PC-9 (cell line): Measurements from ENCODE around the gene SIPA1L2. TPM values are rescaled to one million over a fixed set of nuclear protein-coding genes. Genes with fewer than 3 reads are reported as not detected.

Experiments
- BruUV-seq: library from RNA; stranded (reverse); fragments of 400-500 nt; replicated peaks from 2 replicates; lab custom pipeline; 2021; lab: Mats Ljungman, UMichigan
- CTCF ChIA-PET: fragments of 300-600 bp; sonication (Branson Sonifier 250); formaldehyde crosslinking; loops from one replicate; lab custom pipeline; 2022; ENCODE audit warnings: antibody characterized with exemption; lab: Charles Lee
- POLR2A ChIA-PET: fragments of 300-600 bp; sonication (Branson Sonifier 250); formaldehyde crosslinking; loops from one replicate; lab custom pipeline; 2022; ENCODE audit warnings: antibody characterized with exemption; ENCODE audit not compliant: unreplicated experiment; lab: Charles Lee
- DNase-seq, 2 experiments: peaks; one replicate each; pipeline versions ENCODE4 v3.0.0 to v3.0.0-alpha.2; 2015 to 2022; ENCODE audit warnings: mixed read lengths in 1 of 2
- H2AFZ ChIP-seq: fragments of 200-600 bp; sonication (generic); 2 replicates; pipeline ENCODE4 v1.8.1; 2017; ENCODE audit warnings: antibody characterized with exemption
- H3F3A ChIP-seq: fragments of 200-600 bp; sonication (generic); 2 replicates; pipeline ENCODE4 v1.8.1; 2017; ENCODE audit warnings: antibody characterized with exemption, mild to moderate bottlenecking, low read depth; ENCODE audit not compliant: insufficient read depth
- H3K27ac ChIP-seq: fragments of 200-600 bp; sonication (generic); 2 replicates; pipeline ENCODE4 v1.6.1; 2016; ENCODE audit warnings: mixed run types
- H3K27me3 ChIP-seq: fragments of 200-600 bp; sonication (generic); 2 replicates; pipeline ENCODE4 v1.6.1; 2016; ENCODE audit warnings: low read depth, mixed run types; ENCODE audit not compliant: insufficient read depth
- H3K36me3 ChIP-seq: fragments of 200-600 bp; sonication (generic); 2 replicates; pipeline ENCODE4 v1.6.1; 2016; ENCODE audit warnings: low read depth, mixed run types
- H3K4me1 ChIP-seq: fragments of 200-600 bp; sonication (generic); replicated peaks from 2 replicates; pipeline ENCODE4 v1.6.1; 2016; ENCODE audit warnings: mixed run types; ENCODE audit not compliant: insufficient read depth
- H3K4me2 ChIP-seq: fragments of 200-600 bp; sonication (generic); 2 replicates; pipeline ENCODE4 v1.6.1; 2017; ENCODE audit warnings: mixed run types
- H3K4me3 ChIP-seq: fragments of 200-600 bp; sonication (generic); 2 replicates; pipeline ENCODE4 v1.6.1; 2016; ENCODE audit warnings: mixed run types
- H3K79me2 ChIP-seq: fragments of 200-600 bp; sonication (generic); 2 replicates; pipeline ENCODE4 v1.6.1; 2017; ENCODE audit warnings: low read depth, mixed run types
- H3K9me2 ChIP-seq: fragments of 200-600 bp; sonication (generic); 2 replicates; pipeline ENCODE4 v1.8.1; 2017; ENCODE audit warnings: mild to moderate bottlenecking; ENCODE audit not compliant: insufficient read depth
- H3K9me3 ChIP-seq: fragments of 200-600 bp; sonication (generic); 2 replicates; pipeline ENCODE4 v1.8.1; 2016; ENCODE audit warnings: low read depth; ENCODE audit not compliant: insufficient read depth
- H4K20me1 ChIP-seq: fragments of 200-600 bp; sonication (generic); 2 replicates; pipeline ENCODE4 v1.8.1; 2017; ENCODE audit not compliant: insufficient read depth
- CTCF ChIP-seq: fragments of 200-600 bp; sonication (generic); conservative IDR thresholded peaks from 2 replicates; pipeline ENCODE4 v1.6.1; 2017; ENCODE audit warnings: mixed run types, antibody characterized with exemption, mild to moderate bottlenecking, moderate library complexity
- EZH2 ChIP-seq: fragments of 200-600 bp; sonication (generic); IDR thresholded peaks from 2 replicates; pipeline ENCODE4 v1.8.0; 2017; ENCODE audit warnings: antibody characterized with exemption, low read depth
- intact Hi-C: fragments of 100-400 bp; cut with micrococcal nuclease; formaldehyde crosslinking; loops from one replicate; pipeline ENCODE4 v1.10.0; 2022; ENCODE audit not compliant: unreplicated experiment
- total RNA-seq: library from RNA; stranded (reverse); gene quantifications from 2 replicates; pipeline ENCODE4 v1.2.3, GENCODE V29; 2021

Gene SIPA1L2
- total RNA-seq, 1 experiment from 2014 or later: not detected

GRCh38 chr1:232587141-232588008 lies 42.6 kb downstream of the SIPA1L2 start:
- Histone ChIP-seq H3K9me3 (peaks cover 2% of the 10 kb centered on the region; the same call in 1 of the 2 replicates), H2AFZ (no peak overlapping the region), H3K36me3 (no peaks in the 10 kb centered on the region), H3K4me3 (no peak overlapping the region), H3K4me2 (no peak overlapping the region), H3F3A (no peaks in the 10 kb centered on the region), H3K27ac (no peak overlapping the region), H4K20me1 (no peaks in the 10 kb centered on the region), H3K79me2 (no peaks in the 10 kb centered on the region), H3K4me1 (no peaks in the 10 kb centered on the region), H3K27me3 (no peaks in the 10 kb centered on the region), H3K9me2 (no peaks in the 10 kb centered on the region)
- TF ChIP-seq CTCF: no peak
- TF ChIP-seq EZH2: no peak
- intact Hi-C loops: no loop called here
- no peak for DNase-seq
- ChIA-PET POLR2A (no interaction called here), CTCF (no interaction called here)
- no TSS peak for BruUV-seq

- H3K9me2 ChIP-seq: no peaks in the 10 kb centered on the region
- H3K4me1 ChIP-seq: no peaks in the 10 kb centered on the region
- no peak overlapping the region for H3K4me3 ChIP-seq
- H3K9me3 ChIP-seq: peaks cover 2% of the 10 kb centered on the region; the same call in 1 of the 2 replicates
- H3K27me3 ChIP-seq: no peaks in the 10 kb centered on the region
- BruUV-seq: no TSS peak
- CTCF ChIA-PET: no interaction called here
- H4K20me1 ChIP-seq: no peaks in the 10 kb centered on the region
- intact Hi-C loops: no loop called here
- POLR2A ChIA-PET: no interaction called here
- DNase-seq: no peak
- no peaks in the 10 kb centered on the region for H3K36me3 ChIP-seq
- H3K27ac ChIP-seq: no peak overlapping the region
- no peak for TF ChIP-seq CTCF
- no peak for TF ChIP-seq EZH2
- H2AFZ ChIP-seq: no peak overlapping the region
- H3K4me2 ChIP-seq: no peak overlapping the region
- H3F3A ChIP-seq: no peaks in the 10 kb centered on the region
- H3K79me2 ChIP-seq: no peaks in the 10 kb centered on the region
Observed at GRCh38 chr1:232586679-232587078, 43.3 kb downstream of the SIPA1L2 start.

GRCh38 chr1:232585486-232585885 lies 44.4 kb downstream of the SIPA1L2 start:
- no peaks in the 10 kb centered on the region for H4K20me1 ChIP-seq
- H3K9me3 ChIP-seq: peaks cover 2% of the 10 kb centered on the region; the same call in 1 of the 2 replicates
- no peak overlapping the region for H2AFZ ChIP-seq
- no peak for DNase-seq
- no peak overlapping the region for H3K4me2 ChIP-seq
- H3K4me3 ChIP-seq: no peak overlapping the region
- no peaks in the 10 kb centered on the region for H3K27me3 ChIP-seq
- intact Hi-C loops: no loop called here
- H3K79me2 ChIP-seq: no peaks in the 10 kb centered on the region
- no peaks in the 10 kb centered on the region for H3K9me2 ChIP-seq
- TF ChIP-seq EZH2 (no peak), CTCF (no peak)
- H3K4me1 ChIP-seq: no peaks in the 10 kb centered on the region
- H3K27ac ChIP-seq: no peak overlapping the region
- no TSS peak for BruUV-seq
- CTCF ChIA-PET: no interaction called here
- POLR2A ChIA-PET: no interaction called here
- no peaks in the 10 kb centered on the region for H3F3A ChIP-seq
- H3K36me3 ChIP-seq: no peaks in the 10 kb centered on the region
